Ectodermal cell (in vitro differentiated cells): ENCODE results near the gene EREG.

ENCODE experiments used
- H3K27ac ChIP-seq: 2 replicates; pipeline ENCODE4 v1.7.0; 2013; ENCODE audit warnings: mild to moderate bottlenecking, low read depth, low read length; ENCODE audit not compliant: insufficient read depth, poor library complexity, severe bottlenecking
- H3K27me3 ChIP-seq: 2 replicates; pipeline ENCODE4 v1.7.0; 2013; ENCODE audit warnings: mild to moderate bottlenecking, low read length; ENCODE audit not compliant: insufficient read depth, control insufficient read depth, poor library complexity, severe bottlenecking
- H3K36me3 ChIP-seq: one replicate; pipeline ENCODE4 v1.7.0; 2013; ENCODE audit warnings: low read length; ENCODE audit not compliant: control insufficient read depth, insufficient read depth
- H3K4me1 ChIP-seq: one replicate; pipeline ENCODE4 v1.7.0; 2013; ENCODE audit warnings: low read length; ENCODE audit not compliant: control insufficient read depth, insufficient read depth
- H3K4me3 ChIP-seq: 2 replicates; pipeline ENCODE4 v1.7.0; 2013; ENCODE audit warnings: low read depth, low read length, control low read depth; ENCODE audit not compliant: insufficient read depth
- H3K9me3 ChIP-seq: 2 replicates; pipeline ENCODE4 v1.7.0; 2013; ENCODE audit warnings: mild to moderate bottlenecking, low read length, moderate library complexity; ENCODE audit not compliant: control insufficient read depth
- WGBS, 2 experiments: methylation state at CpG; one replicate each; pipeline ENCODE4 v1.1.7; 2013; ENCODE audit warnings: missing lambda C conversion rate in 2 of 2; 5-methylcytosine and 5-hydroxymethylcytosine counted together

EREG gene

DNA sequence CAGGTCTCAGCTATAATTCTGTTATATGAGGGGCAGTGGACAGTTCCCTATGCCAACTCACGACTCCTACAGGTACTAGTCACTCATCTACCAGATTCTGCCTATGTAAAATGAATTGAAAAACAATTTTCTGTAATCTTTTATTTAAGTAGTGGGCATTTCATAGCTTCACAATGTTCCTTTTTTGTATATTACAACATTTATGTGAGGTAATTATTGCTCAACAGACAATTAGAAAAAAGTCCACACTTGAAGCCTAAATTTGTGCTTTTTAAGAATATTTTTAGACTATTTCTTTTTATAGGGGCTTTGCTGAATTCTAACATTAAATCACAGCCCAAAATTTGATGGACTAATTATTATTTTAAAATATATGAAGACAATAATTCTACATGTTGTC is 20.4 kb downstream of the EREG start:
- H3K36me3 ChIP-seq = no peaks in the 10 kb centered on the region
- no peaks in the 10 kb centered on the region for H3K27me3 ChIP-seq
- 100% methylated on average over 1 of the region's 1 CpG; no CpG with 5 or more reads in 1 of the 2 experiments for WGBS, 2 experiments
- H3K27ac ChIP-seq = no peak overlapping the region
- no peaks in the 10 kb centered on the region for H3K4me1 ChIP-seq
- no peak overlapping the region for H3K4me3 ChIP-seq
- no peaks in the 10 kb centered on the region for H3K9me3 ChIP-seq

- Histone ChIP-seq H3K4me3 (no peak overlapping the region), H3K36me3 (no peaks in the 10 kb centered on the region), H3K27ac (no peak overlapping the region), H3K9me3 (no peaks in the 10 kb centered on the region), H3K4me1 (no peaks in the 10 kb centered on the region), H3K27me3 (no peaks in the 10 kb centered on the region)
- 84 to 86% methylated on average over 3 to 4 of the region's 4 CpGs for WGBS, 2 experiments
Measured at GRCh38 chr4:74386159-74386558, 21.2 kb downstream of the EREG start.

DNA sequence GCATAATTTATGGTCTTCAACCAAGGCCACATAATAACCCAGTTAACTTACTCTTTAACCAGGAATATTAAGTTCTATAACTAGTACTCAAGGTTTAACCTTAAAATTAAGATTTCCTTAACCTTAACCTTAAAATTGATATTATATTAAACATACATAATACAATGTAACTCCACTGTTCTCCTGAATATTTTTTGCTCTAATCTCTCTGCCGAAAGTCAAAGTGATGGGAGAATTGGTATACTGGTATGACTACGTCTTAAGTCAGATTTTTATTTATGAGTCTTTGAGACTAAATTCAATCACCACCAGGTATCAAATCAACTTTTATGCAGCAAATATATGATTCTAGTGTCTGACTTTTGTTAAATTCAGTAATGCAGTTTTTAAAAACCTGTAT is 22.8 kb downstream of the EREG start:
- Histone ChIP-seq H3K27me3 (no peaks in the 10 kb centered on the region), H3K4me1 (no peaks in the 10 kb centered on the region), H3K27ac (no peak overlapping the region), H3K9me3 (no peaks in the 10 kb centered on the region), H3K36me3 (no peaks in the 10 kb centered on the region), H3K4me3 (no peak overlapping the region)
- 67% methylated on average over 1 of the region's 2 CpGs; no CpG with 5 or more reads in 1 of the 2 experiments for WGBS, 2 experiments

GRCh38 chr4:74389494-74389893 is 24.5 kb downstream of the EREG start:
- Histone ChIP-seq H3K36me3 (no peaks in the 10 kb centered on the region), H3K4me3 (no peak overlapping the region), H3K27me3 (no peaks in the 10 kb centered on the region), H3K4me1 (no peaks in the 10 kb centered on the region), H3K27ac (no peak overlapping the region), H3K9me3 (no peaks in the 10 kb centered on the region)
- 94% methylated on average over 1 of the region's 1 CpG for WGBS, 2 experiments

GRCh38 chr4:74390677-74391076 is 25.7 kb downstream of the EREG start:
- no peak overlapping the region for H3K27ac ChIP-seq
- no peak overlapping the region for H3K4me3 ChIP-seq
- no peaks in the 10 kb centered on the region for H3K36me3 ChIP-seq
- H3K4me1 ChIP-seq = no peaks in the 10 kb centered on the region
- no peaks in the 10 kb centered on the region for H3K9me3 ChIP-seq
- no peaks in the 10 kb centered on the region for H3K27me3 ChIP-seq
- 90 to 100% methylated on average over 2 of the region's 2 CpGs for WGBS, 2 experiments

GRCh38 chr4:74391346-74391745 is 26.4 kb downstream of the EREG start:
- no peaks in the 10 kb centered on the region for H3K27me3 ChIP-seq
- no peaks in the 10 kb centered on the region for H3K36me3 ChIP-seq
- H3K4me3 ChIP-seq = no peak overlapping the region
- H3K9me3 ChIP-seq = no peaks in the 10 kb centered on the region
- H3K4me1 ChIP-seq = no peaks in the 10 kb centered on the region
- H3K27ac ChIP-seq = no peak overlapping the region

DNA sequence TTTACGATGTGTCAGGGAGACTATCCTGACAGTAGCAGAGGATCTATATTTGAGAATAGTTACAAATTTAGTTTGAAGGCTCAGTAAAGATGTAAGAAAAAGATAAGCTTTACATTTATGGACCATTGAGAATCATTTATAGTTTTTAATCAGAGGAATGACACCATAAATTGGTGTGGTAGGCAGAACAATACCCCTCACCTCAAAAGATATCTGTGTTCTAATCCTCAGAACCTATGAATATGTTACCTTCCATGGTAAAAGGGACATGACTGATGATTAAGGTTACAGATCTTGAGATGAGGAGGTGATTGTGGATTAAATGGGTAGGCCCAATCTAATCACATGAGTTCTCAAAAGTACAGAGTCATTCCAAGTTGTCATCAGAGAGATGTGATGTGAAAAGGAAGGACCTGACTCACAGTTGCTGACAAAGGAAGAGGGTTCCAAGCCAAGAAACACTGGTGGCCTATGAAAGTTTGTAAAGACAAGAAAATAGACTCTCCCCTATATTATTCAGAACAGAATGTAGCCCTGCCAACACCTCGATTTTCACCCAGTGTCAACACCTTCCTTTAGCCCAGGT is 27.0 kb downstream of the EREG start:
- Histone ChIP-seq H3K27ac (no peak overlapping the region), H3K9me3 (no peaks in the 10 kb centered on the region), H3K4me3 (no peak overlapping the region), H3K4me1 (no peaks in the 10 kb centered on the region), H3K27me3 (no peaks in the 10 kb centered on the region), H3K36me3 (no peaks in the 10 kb centered on the region)
- WGBS, 2 experiments = 89 to 100% methylated on average over 2 of the region's 2 CpGs

- H3K4me3 ChIP-seq = no peak overlapping the region
- 90 to 96% methylated on average over 5 of the region's 5 CpGs for WGBS, 2 experiments
- H3K36me3 ChIP-seq = no peaks in the 10 kb centered on the region
- H3K9me3 ChIP-seq = no peaks in the 10 kb centered on the region
- no peaks in the 10 kb centered on the region for H3K27me3 ChIP-seq
- H3K4me1 ChIP-seq = no peaks in the 10 kb centered on the region
- H3K27ac ChIP-seq = no peak overlapping the region
Measured at GRCh38 chr4:74394476-74395136, 29.7 kb downstream of the EREG start.

DNA sequence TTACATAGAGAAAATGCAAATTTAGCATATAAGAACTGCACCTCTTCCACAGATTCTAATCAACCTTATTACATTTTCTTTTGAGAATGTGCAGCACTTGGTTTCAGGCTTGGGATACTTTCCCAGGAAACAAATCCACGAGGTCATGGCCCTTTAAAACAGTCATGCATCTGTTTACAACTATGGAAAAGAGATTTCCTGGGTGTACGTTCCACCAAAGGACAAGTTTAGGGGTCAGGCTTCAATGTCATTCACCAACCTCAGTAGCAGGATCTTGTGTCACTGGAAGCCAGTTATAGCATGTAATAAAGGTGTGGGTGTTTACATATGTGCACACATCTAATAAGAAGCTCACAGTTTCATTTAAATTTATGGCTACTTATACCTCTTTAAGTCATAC is 30.7 kb downstream of the EREG start:
- H3K27ac ChIP-seq = no peak overlapping the region
- no peak overlapping the region for H3K4me3 ChIP-seq
- H3K27me3 ChIP-seq = no peaks in the 10 kb centered on the region
- H3K9me3 ChIP-seq = no peaks in the 10 kb centered on the region
- no peaks in the 10 kb centered on the region for H3K4me1 ChIP-seq
- WGBS, 2 experiments = 84 to 92% methylated on average over 2 of the region's 2 CpGs
- H3K36me3 ChIP-seq = no peaks in the 10 kb centered on the region

DNA sequence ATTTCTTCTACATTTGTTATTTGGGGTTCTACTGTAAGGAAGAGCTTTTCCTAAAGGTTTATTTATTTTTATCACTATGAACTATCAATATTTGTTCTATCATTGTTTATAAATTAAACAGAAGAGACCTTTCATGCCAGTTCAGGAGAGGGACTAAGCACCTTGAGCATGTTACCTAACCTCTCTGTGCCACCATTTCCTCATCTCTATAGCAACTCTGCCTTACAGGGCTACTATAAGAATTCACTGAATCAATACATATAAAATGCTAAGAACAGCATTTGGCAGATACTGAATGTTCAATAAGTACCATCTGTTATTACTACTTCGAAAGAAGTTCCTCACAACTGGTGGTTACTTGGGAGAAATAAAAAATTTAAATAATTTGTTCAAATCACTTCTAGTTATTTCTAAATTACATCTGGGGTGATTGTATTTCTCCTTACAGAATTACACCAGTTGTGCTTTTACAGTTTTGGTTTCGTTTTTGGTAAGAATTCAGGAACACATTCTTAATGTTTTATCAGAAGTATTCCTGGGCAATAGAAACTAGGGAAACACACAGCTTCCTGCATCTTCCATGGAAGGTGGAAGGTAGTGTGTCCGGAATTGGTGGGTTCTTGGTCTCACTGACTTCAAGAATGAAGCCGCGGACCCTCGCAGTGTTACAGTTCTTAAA is 32.9 kb downstream of the EREG start:
- H3K9me3 ChIP-seq = no peaks in the 10 kb centered on the region
- H3K4me3 ChIP-seq = no peak overlapping the region
- H3K27ac ChIP-seq = no peak overlapping the region
- H3K4me1 ChIP-seq = no peaks in the 10 kb centered on the region
- 84 to 86% methylated on average over 5 to 6 of the region's 6 CpGs for WGBS, 2 experiments
- no peaks in the 10 kb centered on the region for H3K27me3 ChIP-seq
- H3K36me3 ChIP-seq = no peaks in the 10 kb centered on the region
